Astrocyte (in vitro differentiated cells and primary cell): Measurements from ENCODE around the gene TRAK1. TPM values are rescaled to one million over a fixed set of nuclear protein-coding genes. Genes with fewer than 3 reads are reported as not detected.

ENCODE experiments used
- DNase-seq: peaks from one replicate; pipeline ENCODE4 v3.0.0-alpha.2; 2010; ENCODE audit warnings: low read depth
- FAIRE-seq: peaks from 2 replicates; lab custom pipeline; 2011; peaks lifted over from hg19 to GRCh38; lab: Jason Lieb, UNC
- H2AFZ ChIP-seq: 2 replicates; pipeline ENCODE4 v1.6.0; 2012; ENCODE audit warnings: low read depth, low read length, inconsistent platforms
- H3K27ac ChIP-seq: 2 replicates; pipeline ENCODE4 v1.5.1; 2011; ENCODE audit warnings: low read depth, low read length, inconsistent platforms
- H3K27me3 ChIP-seq: 2 replicates; pipeline ENCODE4 v1.6.0; 2011; ENCODE audit warnings: low read length, inconsistent platforms; ENCODE audit not compliant: insufficient read depth
- H3K36me3 ChIP-seq: 2 replicates; pipeline ENCODE4 v1.5.1; 2011; ENCODE audit warnings: low read length, inconsistent platforms; ENCODE audit not compliant: insufficient read depth
- H3K4me1 ChIP-seq: 2 replicates; pipeline ENCODE4 v1.5.1; 2011; ENCODE audit warnings: low read length, inconsistent platforms; ENCODE audit not compliant: insufficient read depth
- H3K4me2 ChIP-seq: 2 replicates; pipeline ENCODE4 v1.6.0; 2012; ENCODE audit warnings: low read length, inconsistent platforms
- H3K4me3 ChIP-seq: 2 replicates; pipeline ENCODE4 v1.5.1; 2011; ENCODE audit warnings: low read depth, mild to moderate bottlenecking, low read length, inconsistent platforms; ENCODE audit not compliant: insufficient read depth
- H3K79me2 ChIP-seq: 2 replicates; pipeline ENCODE4 v1.6.0; 2012; ENCODE audit warnings: mild to moderate bottlenecking, low read length, inconsistent platforms; ENCODE audit not compliant: insufficient read depth
- H3K9ac ChIP-seq: 2 replicates; pipeline ENCODE4 v1.6.0; 2012; ENCODE audit warnings: mild to moderate bottlenecking, low read length, inconsistent platforms
- H3K9me3 ChIP-seq: 2 replicates; pipeline ENCODE4 v1.5.1; 2012; ENCODE audit warnings: low read depth, mild to moderate bottlenecking, low read length, inconsistent platforms; ENCODE audit not compliant: insufficient read depth
- H4K20me1 ChIP-seq: 2 replicates; pipeline ENCODE4 v1.6.0; 2012; ENCODE audit warnings: low read length, inconsistent platforms; ENCODE audit not compliant: insufficient read depth
- H3K27ac Mint-ChIP-seq: one replicate; pipeline ENCODE4 v1.8.0; 2021; ENCODE audit warnings: mild to moderate bottlenecking, mixed read lengths; ENCODE audit not compliant: unreplicated experiment
- H3K27me3 Mint-ChIP-seq: one replicate; pipeline ENCODE4 v1.8.0; 2021; ENCODE audit warnings: low read depth, mixed read lengths; ENCODE audit not compliant: unreplicated experiment
- H3K36me3 Mint-ChIP-seq: one replicate; pipeline ENCODE4 v1.8.0; 2021; ENCODE audit warnings: low read depth, mixed read lengths; ENCODE audit not compliant: unreplicated experiment
- H3K4me1 Mint-ChIP-seq: one replicate; pipeline ENCODE4 v1.8.0; 2021; ENCODE audit warnings: low read depth, mixed read lengths; ENCODE audit not compliant: unreplicated experiment
- H3K4me3 Mint-ChIP-seq: one replicate; pipeline ENCODE4 v1.8.0; 2021; ENCODE audit warnings: mild to moderate bottlenecking, moderate library complexity, mixed read lengths; ENCODE audit not compliant: unreplicated experiment
- H3K9me3 Mint-ChIP-seq: one replicate; pipeline ENCODE4 v1.8.0; 2021; ENCODE audit warnings: mild to moderate bottlenecking, mixed read lengths; ENCODE audit not compliant: unreplicated experiment
- EZH2 ChIP-seq: IDR thresholded peaks from 2 replicates; pipeline ENCODE4 v1.6.1; 2012; ENCODE audit warnings: mild to moderate bottlenecking, low read length, inconsistent platforms; ENCODE audit not compliant: insufficient read depth
- total RNA-seq: library from RNA; stranded (reverse); gene quantifications from 2 replicates; pipeline ENCODE4 v1.2.1, GENCODE V29; 2021
- TF ChIP-seq, protein P1 (sequence below): IDR thresholded peaks from 2 replicates; pipeline ENCODE4 v1.5.1; 2011; ENCODE audit warnings: low read depth, mild to moderate bottlenecking, inconsistent platforms, low read length, moderate library complexity; ENCODE audit not compliant: insufficient read depth

The TRAK1 gene
- total RNA-seq, 1 donor from 2014 or later, result 56.2 TPM

- no peaks in the 10 kb centered on the region for H3K27me3 Mint-ChIP-seq
- no peak overlapping the region for H3K4me2 ChIP-seq
- H3K9me3 ChIP-seq, result no peaks in the 10 kb centered on the region
- H3K4me1 ChIP-seq, result peaks cover 10% of the 10 kb centered on the region
- peaks cover 17% of the 10 kb centered on the region for H4K20me1 ChIP-seq
- no peak overlapping the region for H3K4me3 Mint-ChIP-seq
- no peak overlapping the region for H3K9ac ChIP-seq
- H3K27ac ChIP-seq, result no peak overlapping the region
- H3K9me3 Mint-ChIP-seq, result peaks cover 2% of the 10 kb centered on the region
- H3K4me3 ChIP-seq, result no peak overlapping the region
- no peaks in the 10 kb centered on the region for H3K79me2 ChIP-seq
- no peaks in the 10 kb centered on the region for H3K27me3 ChIP-seq
- no peak overlapping the region for H2AFZ ChIP-seq
- H3K27ac Mint-ChIP-seq, result peak overlapping the region; percentile 51
- H3K36me3 ChIP-seq, result peaks cover 15% of the 10 kb centered on the region
- peaks cover 41% of the 10 kb centered on the region for H3K4me1 Mint-ChIP-seq
- H3K36me3 Mint-ChIP-seq, result peaks cover 35% of the 10 kb centered on the region
- no peak for DNase-seq
- FAIRE-seq, result no peak
- TF ChIP-seq, protein P1, sequence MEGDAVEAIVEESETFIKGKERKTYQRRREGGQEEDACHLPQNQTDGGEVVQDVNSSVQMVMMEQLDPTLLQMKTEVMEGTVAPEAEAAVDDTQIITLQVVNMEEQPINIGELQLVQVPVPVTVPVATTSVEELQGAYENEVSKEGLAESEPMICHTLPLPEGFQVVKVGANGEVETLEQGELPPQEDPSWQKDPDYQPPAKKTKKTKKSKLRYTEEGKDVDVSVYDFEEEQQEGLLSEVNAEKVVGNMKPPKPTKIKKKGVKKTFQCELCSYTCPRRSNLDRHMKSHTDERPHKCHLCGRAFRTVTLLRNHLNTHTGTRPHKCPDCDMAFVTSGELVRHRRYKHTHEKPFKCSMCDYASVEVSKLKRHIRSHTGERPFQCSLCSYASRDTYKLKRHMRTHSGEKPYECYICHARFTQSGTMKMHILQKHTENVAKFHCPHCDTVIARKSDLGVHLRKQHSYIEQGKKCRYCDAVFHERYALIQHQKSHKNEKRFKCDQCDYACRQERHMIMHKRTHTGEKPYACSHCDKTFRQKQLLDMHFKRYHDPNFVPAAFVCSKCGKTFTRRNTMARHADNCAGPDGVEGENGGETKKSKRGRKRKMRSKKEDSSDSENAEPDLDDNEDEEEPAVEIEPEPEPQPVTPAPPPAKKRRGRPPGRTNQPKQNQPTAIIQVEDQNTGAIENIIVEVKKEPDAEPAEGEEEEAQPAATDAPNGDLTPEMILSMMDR, result no peak
- TF ChIP-seq EZH2, result no peak
These were observed 104.7 kb downstream of the TRAK1 start for GRCh38 chr3:42195879-42196330.

GRCh38 chr3:42198709-42199108, 107.6 kb downstream of the TRAK1 start:
- H3K27me3 Mint-ChIP-seq, result no peaks in the 10 kb centered on the region
- H3K36me3 Mint-ChIP-seq, result peaks cover 48% of the 10 kb centered on the region
- no peaks in the 10 kb centered on the region for H3K27me3 ChIP-seq
- TF ChIP-seq, protein P1, result no peak
- TF ChIP-seq EZH2, result no peak
- H3K4me3 Mint-ChIP-seq, result no peak overlapping the region
- peaks cover 2% of the 10 kb centered on the region for H3K9me3 Mint-ChIP-seq
- H3K36me3 ChIP-seq, result peaks cover 18% of the 10 kb centered on the region
- no peak overlapping the region for H3K4me2 ChIP-seq
- no peaks in the 10 kb centered on the region for H4K20me1 ChIP-seq
- H3K27ac ChIP-seq, result no peak overlapping the region
- no peaks in the 10 kb centered on the region for H3K9me3 ChIP-seq
- no peaks in the 10 kb centered on the region for H3K79me2 ChIP-seq
- FAIRE-seq, result no peak
- H2AFZ ChIP-seq, result no peak overlapping the region
- H3K4me3 ChIP-seq, result no peak overlapping the region
- peaks cover 23% of the 10 kb centered on the region for H3K4me1 Mint-ChIP-seq
- no peak for DNase-seq
- H3K9ac ChIP-seq, result no peak overlapping the region
- H3K27ac Mint-ChIP-seq, result no peak overlapping the region
- no peaks in the 10 kb centered on the region for H3K4me1 ChIP-seq

- Histone ChIP-seq H3K36me3 (peaks cover 5% of the 10 kb centered on the region), H3K9me3 (no peaks in the 10 kb centered on the region), H4K20me1 (peaks cover 5% of the 10 kb centered on the region), H3K4me2 (no peak overlapping the region), H2AFZ (no peak overlapping the region), H3K4me3 (no peak overlapping the region), H3K9ac (no peak overlapping the region), H3K27ac (no peak overlapping the region), H3K4me1 (no peaks in the 10 kb centered on the region), H3K79me2 (no peaks in the 10 kb centered on the region), H3K27me3 (no peaks in the 10 kb centered on the region)
- Mint-ChIP-seq H3K9me3 (no peaks in the 10 kb centered on the region), H3K4me1 (peaks cover 8% of the 10 kb centered on the region), H3K36me3 (peaks cover 42% of the 10 kb centered on the region), H3K27me3 (no peaks in the 10 kb centered on the region), H3K4me3 (no peak overlapping the region), H3K27ac (no peak overlapping the region)
- no peak for TF ChIP-seq EZH2
- no peak for FAIRE-seq
- DNase-seq, result no peak
These were observed 111.2 kb downstream of the TRAK1 start for GRCh38 chr3:42202217-42202865.
